Gastrocnemius medialis (tissue), 4 donors: ENCODE results near the gene RHOT1. TPM values are rescaled to one million over a fixed set of nuclear protein-coding genes. Genes with fewer than 3 reads are reported as not detected.

Experiments
- ATAC-seq, 2 donors: fragments of 150-250 bp; one replicate each; pipeline ENCODE4 v1.9.1; 2016
- DNase-seq, 2 donors: peaks; one replicate each; pipeline ENCODE4 v3.0.0-alpha.2; 2019
- H3K27ac ChIP-seq, 4 donors: fragments of 200-600 bp; sonication (generic); 1 replicate in 1 of 4; 2 replicates in 3 of 4; pipeline ENCODE4 v1.5.1; 2016 to 2018; ENCODE audit warnings: mild to moderate bottlenecking in 2 of 4, moderate library complexity in 1 of 4
- H3K27me3 ChIP-seq, 3 donors: fragments of 200-600 bp; sonication (generic) in 2 of 3; 1 replicate in 1 of 3; 2 replicates in 2 of 3; pipeline versions ENCODE4 v1.5.1 to v1.6.0; 2016 to 2019; ENCODE audit warnings: mild to moderate bottlenecking in 1 of 3, moderate library complexity in 1 of 3
- H3K36me3 ChIP-seq, 2 donors: fragments of 200-600 bp; sonication (generic) in 1 of 2; one replicate each; pipeline ENCODE4 v1.5.1; 2017 to 2018
- H3K4me1 ChIP-seq, 2 donors: fragments of 200-600 bp; sonication (generic) in 1 of 2; one replicate each; pipeline ENCODE4 v1.5.1; 2016 to 2017; ENCODE audit warnings: mild to moderate bottlenecking in 2 of 2
- H3K4me3 ChIP-seq, 4 donors: fragments of 200-600 bp; sonication (generic) in 3 of 4; 1 replicate in 1 of 4; 2 replicates in 3 of 4; pipeline ENCODE4 v1.5.1; 2016 to 2019; ENCODE audit warnings: mild to moderate bottlenecking in 2 of 4
- H3K9me3 ChIP-seq, 3 donors: fragments of 200-600 bp; sonication (generic) in 2 of 3; 1 replicate in 1 of 3; 2 replicates in 2 of 3; pipeline ENCODE4 v1.5.1; 2016 to 2019
- POLR2A ChIP-seq, 2 donors: fragments of 450-650 bp; IDR thresholded peaks; one replicate each; pipeline ENCODE4 v1.6.1; 2017; ENCODE audit warnings: antibody characterized with exemption in 2 of 2, mild to moderate bottlenecking in 2 of 2, moderate library complexity in 2 of 2
- in situ Hi-C, 4 donors: fragments of 200-750 bp; cut with MboI; loops; one replicate each; pipeline versions ENCODE4 v1.15.0 to v1.8.0; 2017; ENCODE audit warnings: low sequenced_read_pairs in 4 of 4
- intact Hi-C: fragments of 100-400 bp; cut with DNase I; formaldehyde crosslinking; loops from one replicate; pipeline ENCODE4 v1.15.1; 2023; ENCODE audit warnings: low total_unique reads
- total RNA-seq, 4 donors: library from RNA; depleted of rRNA; stranded (reverse); fragments of >200 nt; gene quantifications; one replicate each; pipeline versions ENCODE4 v1.1.0 to v1.2.3, GENCODE V29; 2016
- TF ChIP-seq, protein P1 (sequence below), 5 experiments: fragments of 450-650 bp in 3 of 5; fragments of 200-600 bp in 2 of 5; sonication (generic) in 2 of 5; IDR thresholded peaks in 4 of 5; conservative IDR thresholded peaks in 1 of 5; 1 replicate in 4 of 5; 2 replicates in 1 of 5; pipeline ENCODE4 v1.5.1; 2016 to 2019; ENCODE audit warnings: antibody characterized with exemption in 5 of 5, mild to moderate bottlenecking in 3 of 5, moderate library complexity in 3 of 5

Gene RHOT1
- total RNA-seq, 4 donors from 2014 or later, result 30.8 to 67.5 (median 36.2) TPM

DNA sequence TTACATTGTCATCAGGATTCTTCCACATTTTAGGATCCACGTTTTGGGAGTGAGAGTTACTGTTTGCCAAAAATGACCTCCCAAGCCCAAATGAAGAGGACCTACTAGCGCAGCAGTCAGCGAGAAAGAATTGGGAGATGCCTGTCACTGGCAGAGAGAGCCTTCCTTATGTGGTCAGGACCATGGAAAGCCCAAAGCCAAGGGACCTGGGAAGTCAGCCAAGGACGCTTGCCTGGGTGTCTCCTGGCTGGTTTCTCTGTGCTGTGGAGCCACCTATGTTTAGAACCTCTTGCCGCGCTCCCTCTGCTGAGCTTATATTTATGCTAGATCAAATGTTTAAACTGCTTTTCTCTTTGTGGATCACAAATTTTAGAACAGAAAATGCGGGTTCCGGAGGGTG, 98.4 kb downstream of the RHOT1 start:
- in situ Hi-C loops (no loop called here), intact Hi-C loops (no loop called here)
- no peak for DNase-seq
- Histone ChIP-seq H3K27ac (no peak overlapping the region), H3K36me3 (no peaks in the 10 kb centered on the region), H3K9me3 (no peaks in the 10 kb centered on the region), H3K27me3 (no peaks in the 10 kb centered on the region), H3K4me1 (no peaks in the 10 kb centered on the region), H3K4me3 (no peak overlapping the region)
- no peak for ATAC-seq
- TF ChIP-seq POLR2A (IDR thresholded peaks at IDR 0.05), result no peak
- TF ChIP-seq, protein P1, sequence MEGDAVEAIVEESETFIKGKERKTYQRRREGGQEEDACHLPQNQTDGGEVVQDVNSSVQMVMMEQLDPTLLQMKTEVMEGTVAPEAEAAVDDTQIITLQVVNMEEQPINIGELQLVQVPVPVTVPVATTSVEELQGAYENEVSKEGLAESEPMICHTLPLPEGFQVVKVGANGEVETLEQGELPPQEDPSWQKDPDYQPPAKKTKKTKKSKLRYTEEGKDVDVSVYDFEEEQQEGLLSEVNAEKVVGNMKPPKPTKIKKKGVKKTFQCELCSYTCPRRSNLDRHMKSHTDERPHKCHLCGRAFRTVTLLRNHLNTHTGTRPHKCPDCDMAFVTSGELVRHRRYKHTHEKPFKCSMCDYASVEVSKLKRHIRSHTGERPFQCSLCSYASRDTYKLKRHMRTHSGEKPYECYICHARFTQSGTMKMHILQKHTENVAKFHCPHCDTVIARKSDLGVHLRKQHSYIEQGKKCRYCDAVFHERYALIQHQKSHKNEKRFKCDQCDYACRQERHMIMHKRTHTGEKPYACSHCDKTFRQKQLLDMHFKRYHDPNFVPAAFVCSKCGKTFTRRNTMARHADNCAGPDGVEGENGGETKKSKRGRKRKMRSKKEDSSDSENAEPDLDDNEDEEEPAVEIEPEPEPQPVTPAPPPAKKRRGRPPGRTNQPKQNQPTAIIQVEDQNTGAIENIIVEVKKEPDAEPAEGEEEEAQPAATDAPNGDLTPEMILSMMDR (IDR thresholded peaks at IDR 0.05 in 4 of 5, conservative IDR thresholded peaks at IDR 0.05 in 1 of 5), result no peak

DNA sequence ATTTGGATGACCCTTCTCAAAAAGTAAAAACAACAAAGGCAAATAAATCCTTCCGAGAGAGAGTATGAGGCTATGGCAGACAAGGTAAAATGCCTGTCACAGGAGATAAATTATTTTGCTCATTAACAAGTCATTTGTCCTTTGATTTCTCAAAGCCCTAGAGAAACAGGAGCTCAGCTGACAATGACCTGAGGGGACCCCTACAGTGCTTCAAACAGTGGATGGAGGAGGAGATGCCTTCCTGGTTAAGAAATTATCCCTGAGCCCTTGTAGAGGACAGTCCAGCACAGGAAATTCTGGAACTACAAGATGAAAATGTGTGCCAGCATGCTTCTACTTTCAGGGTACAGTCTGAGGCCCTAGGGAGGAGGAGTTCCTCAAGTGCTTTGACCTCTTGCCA, 99.3 kb downstream of the RHOT1 start:
- TF ChIP-seq, protein P1 (IDR thresholded peaks at IDR 0.05 in 4 of 5, conservative IDR thresholded peaks at IDR 0.05 in 1 of 5), result no peak
- no peak for TF ChIP-seq POLR2A (IDR thresholded peaks at IDR 0.05)
- Histone ChIP-seq H3K27me3 (no peaks in the 10 kb centered on the region), H3K9me3 (no peaks in the 10 kb centered on the region), H3K36me3 (no peaks in the 10 kb centered on the region), H3K4me3 (no peak overlapping the region), H3K27ac (no peak overlapping the region), H3K4me1 (no peaks in the 10 kb centered on the region)
- intact Hi-C loops (no loop called here), in situ Hi-C loops (no loop called here)
- DNase-seq (no peak), ATAC-seq (no peak)

DNA sequence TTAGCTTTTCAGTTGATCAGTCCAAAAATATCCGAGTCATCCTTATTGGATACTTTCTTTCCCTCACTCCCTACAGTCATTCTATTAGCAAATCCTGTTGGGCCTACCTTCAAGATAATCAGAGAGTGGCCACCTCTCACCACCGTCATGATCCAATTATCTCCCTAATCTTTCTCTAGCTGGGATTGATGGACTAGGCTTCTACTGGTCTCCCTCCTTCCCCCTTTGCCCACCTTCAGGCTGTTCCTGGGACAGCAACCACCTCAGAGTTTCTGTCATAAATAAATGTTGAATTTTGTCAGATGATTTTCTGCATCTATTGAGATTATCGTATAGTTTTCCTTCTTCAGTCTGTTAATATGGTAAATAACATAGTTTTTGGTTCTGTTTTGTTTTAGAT, 107.2 kb downstream of the RHOT1 start:
- no peak for ATAC-seq

DNA sequence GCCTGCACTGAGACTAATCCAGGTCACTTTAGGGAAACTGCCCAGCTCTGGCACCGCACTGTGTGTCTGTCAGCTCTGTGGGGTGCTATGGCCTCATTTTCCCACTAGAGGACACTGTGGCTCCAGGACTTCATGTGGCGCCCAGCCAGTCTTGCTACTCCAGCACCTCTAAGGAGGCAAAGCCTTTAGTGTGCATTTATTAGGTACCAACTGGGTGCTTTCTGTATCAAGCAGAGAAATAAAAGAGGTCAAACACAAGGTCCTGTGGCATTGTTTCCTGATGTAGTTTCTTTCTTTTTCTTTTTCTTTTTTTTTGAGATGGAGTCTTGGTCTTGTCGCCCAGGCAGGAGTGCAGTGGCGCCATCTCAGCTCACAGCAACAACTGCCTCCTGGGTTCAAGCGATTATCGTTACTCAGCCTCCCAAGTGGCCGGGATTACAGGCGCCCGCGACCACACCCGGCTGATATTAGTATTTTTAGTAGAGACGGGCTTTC, 110.9 kb downstream of the RHOT1 start:
- DNase-seq, result peak; percentile 50 to 61
- no peak for TF ChIP-seq POLR2A (IDR thresholded peaks at IDR 0.05)
- TF ChIP-seq, protein P1 (IDR thresholded peaks at IDR 0.05 in 4 of 5, conservative IDR thresholded peaks at IDR 0.05 in 1 of 5), result peak; percentile 68 to 95 (median 82)
- intact Hi-C loops, result loop anchor here (1.0 kb wide), 1 partner anchor 66 kb away; no protein-coding TSS in a partner anchor

More for the DNA sequence above, 107.2 kb downstream of the RHOT1 start:
- intact Hi-C loops (no loop called here), in situ Hi-C loops (no loop called here)
- Histone ChIP-seq H3K27ac (no peak overlapping the region), H3K9me3 (no peaks in the 10 kb centered on the region), H3K27me3 (no peaks in the 10 kb centered on the region), H3K4me3 (no peak overlapping the region), H3K36me3 (no peaks in the 10 kb centered on the region), H3K4me1 (no peaks in the 10 kb centered on the region)
- DNase-seq, result no peak
- no peak for TF ChIP-seq POLR2A (IDR thresholded peaks at IDR 0.05)
- TF ChIP-seq, protein P1 (IDR thresholded peaks at IDR 0.05 in 4 of 5, conservative IDR thresholded peaks at IDR 0.05 in 1 of 5), result no peak

More for the DNA sequence above, 110.9 kb downstream of the RHOT1 start:
- no peak overlapping the region for H3K27ac ChIP-seq
- no peaks in the 10 kb centered on the region for H3K9me3 ChIP-seq
- H3K36me3 ChIP-seq, result no peaks in the 10 kb centered on the region
- ATAC-seq, result peak; percentile 83 to 97
- no peaks in the 10 kb centered on the region for H3K4me1 ChIP-seq
- in situ Hi-C loops, result loop anchor here in 3 of 4 donors (5.0 to 10.0 kb wide), 3 partner anchors 62 to 69 kb away; no protein-coding TSS in a partner anchor
- H3K27me3 ChIP-seq, result no peaks in the 10 kb centered on the region
- H3K4me3 ChIP-seq, result no peak overlapping the region
